ENCODE measurements around the gene FSD1L.
"Not testable (repeated sequence)": the region's sequence is repeated elsewhere in the genome, so short reads cannot be mapped to it uniquely, and the experiment has no call there.

The FSD1L gene

DNA sequence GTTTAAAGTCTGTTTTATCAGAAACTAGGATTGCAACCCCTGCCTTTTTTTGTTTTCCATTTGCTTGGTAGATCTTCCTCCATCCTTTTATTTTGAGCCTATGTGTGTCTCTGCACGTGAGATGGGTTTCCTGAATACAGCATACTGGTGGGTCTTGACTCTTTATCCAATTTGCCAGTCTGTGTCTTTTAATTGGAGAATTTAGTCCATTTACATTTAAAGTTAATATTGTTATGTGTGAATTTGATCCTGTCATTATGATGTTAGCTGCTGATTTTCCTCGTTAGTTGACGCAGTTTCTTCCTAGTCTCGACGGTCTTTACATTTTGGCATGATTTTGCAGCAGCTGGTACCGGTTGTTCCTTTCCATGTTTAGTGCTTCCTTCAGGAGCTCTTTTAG is 132.1 kb downstream of the FSD1L start:
- DNase-seq: not testable (repeated sequence)

DNA sequence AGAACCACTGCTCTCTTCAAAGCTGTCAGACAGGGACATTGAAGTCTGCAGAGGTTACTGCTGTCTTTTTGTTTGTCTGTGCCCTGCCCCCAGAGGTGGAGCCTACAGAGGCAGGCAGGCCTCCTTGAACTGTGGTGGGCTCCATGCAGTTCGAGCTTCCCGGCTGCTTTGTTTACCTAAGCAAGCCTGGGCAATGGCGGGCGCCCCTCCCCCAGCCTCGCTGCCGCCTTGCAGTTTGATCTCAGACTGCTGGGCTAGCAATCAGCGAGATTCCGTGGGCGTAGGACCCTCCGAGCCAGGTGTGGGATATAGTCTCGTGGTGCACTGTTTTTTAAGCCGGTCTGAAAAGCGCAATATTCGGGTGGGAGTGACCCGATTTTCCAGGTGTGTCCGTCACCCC is 133.7 kb downstream of the FSD1L start:
- not testable (repeated sequence) for DNase-seq

DNA sequence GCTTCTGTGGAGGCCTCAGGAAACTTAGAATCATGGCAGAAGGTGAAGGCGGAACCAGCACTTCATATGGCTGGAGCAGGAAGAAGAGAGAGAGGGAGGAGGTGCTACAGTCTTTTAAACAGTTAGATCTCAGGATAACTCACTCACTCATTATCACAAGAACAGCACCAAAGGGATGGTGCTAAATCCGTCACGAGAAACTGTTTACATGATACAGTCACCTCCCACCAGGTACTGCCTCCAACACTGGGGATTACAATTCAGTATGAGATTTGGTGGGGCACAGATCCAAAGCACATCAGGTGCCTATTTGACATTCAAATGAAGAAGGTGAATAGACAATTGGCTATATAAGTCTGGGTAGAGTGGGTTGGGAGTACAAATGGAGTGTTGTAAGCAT is 145.3 kb downstream of the FSD1L start:
- DNase-seq: no peak
